Activated CD8-positive, alpha-beta memory T cell treated with anti-CD3 and anti-CD28 coated beads for 1 hour (primary cell): ENCODE measurements around the gene PPARA.
"Not testable (repeated sequence)": the region's sequence is repeated elsewhere in the genome, so short reads cannot be mapped to it uniquely, and the experiment has no call there.

Experiments used
- DNase-seq, 2 donors: peaks; one replicate each; pipeline ENCODE4 v3.0.0-alpha.2; 2020; ENCODE audit warnings: low read depth in 1 of 2; ENCODE audit errors: extremely low read depth in 1 of 2

Gene PPARA

GRCh38 chr22:46165977-46166376, 15.7 kb downstream of the PPARA start:
- no peak for DNase-seq

GRCh38 chr22:46169628-46170027, 19.3 kb downstream of the PPARA start:
- no peak for DNase-seq

- no peak for DNase-seq
Measured at GRCh38 chr22:46171940-46172339, 21.6 kb downstream of the PPARA start.

GRCh38 chr22:46172522-46173110, 22.3 kb downstream of the PPARA start:
- DNase-seq: no peak

- no peak for DNase-seq
Measured at GRCh38 chr22:46173152-46173551, 22.8 kb downstream of the PPARA start.

GRCh38 chr22:46175631-46176030, 25.3 kb downstream of the PPARA start:
- DNase-seq: no peak

GRCh38 chr22:46176508-46177003, 26.2 kb downstream of the PPARA start:
- no peak for DNase-seq

GRCh38 chr22:46178755-46179505, 28.6 kb downstream of the PPARA start:
- no peak for DNase-seq

- no peak for DNase-seq
Measured at GRCh38 chr22:46179748-46180147, 29.4 kb downstream of the PPARA start.

- DNase-seq: no peak
Measured at GRCh38 chr22:46180370-46181137, 30.2 kb downstream of the PPARA start.

GRCh38 chr22:46183733-46184132, 33.4 kb downstream of the PPARA start:
- no peak for DNase-seq

GRCh38 chr22:46185283-46185682, 35.0 kb downstream of the PPARA start:
- no peak for DNase-seq

GRCh38 chr22:46187862-46188261, 37.5 kb downstream of the PPARA start:
- DNase-seq: no peak

- no peak for DNase-seq
Measured at GRCh38 chr22:46192210-46192993, 42.1 kb downstream of the PPARA start.

- DNase-seq: no peak
Measured at GRCh38 chr22:46193898-46194310, 43.6 kb downstream of the PPARA start.

GRCh38 chr22:46195487-46196165, 45.3 kb downstream of the PPARA start:
- DNase-seq: no peak

GRCh38 chr22:46196278-46196677, 46.0 kb downstream of the PPARA start:
- DNase-seq: no peak

- no peak for DNase-seq
Measured at GRCh38 chr22:46198274-46198673, 47.9 kb downstream of the PPARA start.

- DNase-seq: not testable (repeated sequence)
Measured at GRCh38 chr22:46198806-46199205, 48.5 kb downstream of the PPARA start.

- no peak for DNase-seq
Measured at GRCh38 chr22:46201059-46201757, 50.9 kb downstream of the PPARA start.
